Activated T-cell treated with anti-CD3 and anti-CD28 coated beads for 48 hours (primary cell): ENCODE results near the gene DAPK1.
A peak's percentile ranks its signal among the peaks of the same experiment; 100 is the strongest.
"Not testable (repeated sequence)": the region's sequence is repeated elsewhere in the genome, so short reads cannot be mapped to it uniquely, and the experiment has no call there.

ENCODE experiments used
- DNase-seq: peaks from one replicate; pipeline ENCODE4 v3.0.0-alpha.2; 2020; ENCODE audit warnings: low read depth

Gene DAPK1

DNA sequence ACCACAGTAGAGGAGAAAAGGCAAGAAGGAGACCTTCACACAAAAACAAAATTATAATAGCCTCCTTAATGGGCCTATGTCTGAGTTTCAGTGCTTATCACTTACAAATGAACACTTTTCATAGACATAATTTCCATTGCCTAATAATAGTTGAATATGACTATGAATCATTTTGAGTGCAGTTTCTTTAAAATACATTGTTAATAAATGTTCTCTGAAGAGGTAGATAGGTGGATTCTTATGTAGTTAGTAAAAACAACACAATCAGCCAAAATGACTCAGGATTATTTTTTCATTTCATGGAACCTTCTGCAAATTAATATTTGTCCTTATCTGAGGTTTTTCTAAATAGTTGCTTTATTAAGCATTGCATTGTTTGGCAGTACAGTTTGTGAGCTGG is 45.6 kb downstream of the DAPK1 start:
- no peak for DNase-seq

DNA sequence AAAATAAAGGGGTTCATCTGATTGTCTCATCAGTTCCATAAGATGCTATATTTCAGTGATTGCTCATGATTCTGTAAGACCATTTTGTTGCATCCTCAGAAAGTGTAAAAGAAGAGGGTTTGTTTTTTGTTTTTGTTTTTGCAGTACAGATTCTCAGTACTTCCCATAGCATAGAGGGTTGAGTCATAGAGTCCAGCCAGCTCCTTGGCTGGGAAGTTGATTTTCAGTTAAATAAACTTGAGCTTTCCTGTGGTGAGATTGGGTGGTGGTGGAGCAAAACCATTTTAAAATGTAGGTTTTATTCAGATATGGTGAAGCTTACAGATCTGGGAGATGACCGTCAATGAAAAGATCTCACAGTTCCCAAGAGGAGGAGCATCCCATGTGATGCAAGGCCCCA is 48.2 kb downstream of the DAPK1 start:
- no peak for DNase-seq

DNA sequence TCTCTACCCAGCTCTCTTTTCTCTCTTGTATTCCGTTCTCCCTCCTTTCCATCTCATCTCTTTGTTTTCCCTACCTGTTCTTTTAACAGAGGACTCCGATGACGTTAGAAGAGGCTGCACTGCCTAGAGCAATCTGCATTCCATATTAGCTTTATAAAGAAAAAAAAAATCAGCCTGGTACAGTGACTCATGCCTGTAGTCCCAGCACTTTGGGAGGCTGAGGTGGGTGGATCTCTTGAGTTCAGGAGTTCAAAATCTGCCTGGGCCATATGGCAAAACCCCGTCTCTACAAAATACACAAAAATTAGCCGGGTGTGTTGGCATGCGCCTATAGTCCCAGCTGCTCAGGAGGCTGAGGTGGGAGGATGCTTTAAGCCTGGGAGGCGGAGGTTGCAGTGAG is 49.0 kb downstream of the DAPK1 start:
- DNase-seq = no peak

DNA sequence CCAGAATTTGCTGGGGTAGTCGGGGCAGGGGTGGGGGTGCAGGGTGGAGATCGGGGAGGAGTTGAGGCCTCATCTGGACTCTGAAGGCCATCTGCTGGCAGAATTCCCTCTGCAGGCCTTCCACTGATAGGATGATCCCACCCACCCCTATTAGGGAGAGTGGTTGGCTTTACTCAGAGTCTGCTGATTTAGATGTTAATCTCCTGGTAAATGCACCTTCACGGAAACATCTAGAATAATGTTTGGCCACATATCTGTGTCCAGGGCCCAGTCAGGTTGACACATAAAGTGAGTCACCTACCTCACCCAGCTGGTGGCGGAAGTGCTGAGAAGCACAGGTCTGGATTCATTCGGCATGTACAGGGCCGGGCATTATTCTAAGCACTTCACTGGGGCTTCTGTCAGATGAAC is 50.0 kb downstream of the DAPK1 start:
- DNase-seq = no peak

DNA sequence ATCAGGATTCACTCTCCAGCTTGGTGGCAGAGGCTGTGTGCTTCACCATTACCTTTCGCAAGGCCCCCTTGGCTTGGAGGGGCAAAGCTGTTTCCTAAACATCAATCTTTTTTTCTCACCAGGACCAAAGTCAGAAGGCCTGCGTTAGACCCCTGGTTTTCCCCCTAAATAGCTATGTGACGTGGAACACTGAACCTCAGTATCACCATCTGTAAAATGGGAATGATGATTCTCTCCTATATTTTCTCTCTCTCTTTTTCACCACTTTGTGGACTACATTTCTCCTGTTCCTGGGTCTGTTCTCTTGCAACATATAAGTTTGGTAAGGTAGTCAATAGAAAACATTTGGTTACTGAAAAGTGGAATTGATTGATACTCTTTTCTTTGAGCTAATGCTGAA is 50.5 kb downstream of the DAPK1 start:
- no peak for DNase-seq

DNA sequence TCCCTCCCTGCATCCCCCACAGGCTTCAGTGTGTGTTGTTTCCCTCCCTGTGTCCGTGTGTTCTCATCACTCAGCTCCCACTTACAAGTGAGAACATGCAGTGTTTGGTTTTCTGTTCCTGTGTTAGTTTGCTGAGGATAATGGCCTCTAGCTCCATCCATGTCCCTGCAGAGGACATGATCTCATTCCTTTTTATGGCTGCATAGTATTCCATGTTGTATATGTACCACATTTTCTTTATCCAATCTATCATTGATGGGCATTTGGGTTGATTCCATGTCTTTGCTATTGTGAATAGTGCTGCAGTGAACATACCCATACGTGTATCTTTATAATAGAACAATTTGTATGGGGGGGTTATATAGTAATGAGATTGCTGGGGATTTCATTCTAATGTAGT is 51.4 kb downstream of the DAPK1 start:
- not testable (repeated sequence) for DNase-seq

DNA sequence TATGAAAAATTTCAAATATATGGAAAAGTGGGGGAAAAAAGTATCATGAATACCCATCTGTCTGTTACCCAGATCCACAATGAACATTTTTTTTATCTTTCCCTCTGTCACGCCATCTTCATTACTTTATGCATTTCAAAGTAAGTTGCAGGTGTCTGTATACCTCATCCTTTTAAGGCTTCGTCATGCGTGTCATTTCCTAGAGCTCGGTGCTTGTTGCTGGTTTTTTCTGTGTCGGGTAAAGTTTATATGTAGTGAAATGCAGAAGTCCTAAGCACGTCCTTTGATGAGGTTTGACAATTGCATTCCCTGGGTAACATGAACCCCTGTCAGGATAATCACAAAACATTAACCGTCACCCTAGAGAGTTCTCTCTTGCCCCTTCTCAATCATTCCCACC is 52.1 kb downstream of the DAPK1 start:
- DNase-seq = no peak

DNA sequence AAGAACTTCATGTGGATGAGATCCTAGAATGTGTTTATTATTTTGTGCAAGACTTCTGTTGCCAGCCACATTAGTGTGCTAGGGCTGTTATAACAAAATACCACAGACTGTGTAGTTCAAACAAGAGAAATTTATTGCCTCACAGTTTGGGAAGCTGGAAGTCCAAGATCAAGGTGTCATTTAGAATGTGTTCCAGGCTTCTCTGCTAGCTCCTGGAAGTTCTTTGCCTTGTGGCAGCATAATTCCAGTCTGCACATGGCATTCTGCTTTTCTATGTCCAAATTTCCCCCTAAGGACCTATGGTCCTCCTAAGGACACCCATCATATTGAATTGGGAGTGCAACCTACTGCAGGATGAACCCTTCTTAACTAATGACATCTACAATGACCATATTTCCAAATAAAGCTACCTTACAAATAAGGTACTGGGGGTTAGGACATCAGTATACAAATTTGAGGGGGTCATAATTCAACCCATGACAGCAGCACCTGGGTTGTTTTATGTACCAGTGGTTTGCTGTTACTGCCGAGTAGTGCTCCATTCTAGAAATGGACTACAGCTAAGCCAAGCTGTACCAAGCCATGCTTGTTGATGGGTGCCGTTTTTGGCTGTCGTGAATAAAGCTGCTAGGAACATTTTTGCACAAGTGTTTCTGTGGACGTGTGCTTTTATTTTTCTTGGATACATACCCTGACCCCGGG is 52.7 kb downstream of the DAPK1 start:
- DNase-seq = no peak

DNA sequence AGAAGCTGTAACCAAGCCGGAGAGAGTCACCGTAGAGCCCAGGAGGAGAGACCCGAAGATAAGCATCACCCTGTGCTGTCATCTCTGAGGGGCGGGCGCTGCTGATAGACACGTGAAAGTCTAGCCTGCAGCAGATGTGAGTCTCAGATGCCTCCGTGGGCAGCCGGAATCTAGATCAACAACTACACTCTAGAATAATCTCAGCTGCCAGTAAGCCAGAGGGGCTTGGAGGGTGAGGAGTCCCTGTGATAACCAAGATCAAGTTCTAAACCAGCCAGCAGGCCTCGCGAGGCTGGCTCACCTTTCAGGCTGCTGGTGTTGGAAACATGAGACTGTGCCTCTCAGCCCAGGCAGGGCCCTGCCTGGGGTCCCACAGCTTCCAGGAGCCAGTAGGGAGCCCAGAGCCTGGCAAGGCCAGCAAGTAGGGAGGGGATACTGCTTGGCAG is 54.1 kb downstream of the DAPK1 start:
- DNase-seq = peak; percentile 2

DNA sequence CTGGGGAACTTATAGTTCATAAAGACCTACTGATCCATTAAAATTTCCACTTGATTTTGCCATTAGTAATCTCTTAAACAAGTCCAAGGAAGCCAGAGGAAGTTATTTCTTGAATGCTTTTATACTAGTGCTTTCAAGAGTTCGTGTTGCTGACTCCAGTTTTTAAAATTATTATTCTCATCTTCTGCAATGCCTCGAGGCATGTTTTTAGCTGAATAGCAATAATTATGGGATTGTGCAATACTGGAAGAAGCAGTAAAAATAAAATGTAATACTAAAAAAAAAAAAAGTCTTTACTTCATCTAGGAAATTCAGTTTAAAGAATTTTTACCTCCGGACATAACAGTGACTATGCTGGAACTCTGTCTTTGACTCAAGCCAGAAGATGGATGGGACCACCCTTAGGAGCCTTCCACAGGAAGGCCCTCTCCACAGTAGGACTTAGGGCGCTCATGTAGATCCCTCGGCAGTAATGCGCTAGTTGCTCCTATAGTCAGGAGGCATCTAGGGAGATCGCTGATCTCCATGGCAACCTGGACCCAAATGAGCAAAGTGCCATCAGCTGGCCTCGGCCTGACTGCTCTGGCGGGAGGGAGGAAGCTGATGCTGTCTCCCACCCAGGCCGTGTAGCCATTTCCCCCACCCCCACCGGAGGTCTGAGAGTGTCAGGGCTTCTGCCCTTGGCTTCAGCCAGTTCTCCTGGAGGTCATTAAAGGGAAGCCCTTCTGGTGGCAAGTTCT is 56.7 kb downstream of the DAPK1 start:
- DNase-seq = no peak

DNA sequence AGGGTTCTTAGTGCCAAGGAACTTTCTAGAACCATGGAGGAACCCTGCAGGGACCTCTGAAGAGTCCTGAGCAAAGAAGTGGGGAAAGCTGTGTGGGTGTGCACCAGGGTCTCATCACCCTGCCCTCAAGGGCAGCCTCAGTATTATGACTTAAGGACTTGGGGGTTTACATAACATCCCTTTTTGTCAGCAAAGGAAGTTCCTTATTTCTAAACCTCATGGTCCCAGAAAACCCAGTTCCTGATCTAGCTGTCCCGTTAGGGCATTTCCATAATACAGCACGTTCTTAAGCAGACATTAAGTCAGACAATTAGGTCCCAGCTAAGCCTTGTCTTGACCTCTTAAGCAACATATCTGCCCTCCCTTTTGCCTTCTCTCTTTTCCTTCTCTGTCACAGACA is 57.3 kb downstream of the DAPK1 start:
- DNase-seq = no peak

DNA sequence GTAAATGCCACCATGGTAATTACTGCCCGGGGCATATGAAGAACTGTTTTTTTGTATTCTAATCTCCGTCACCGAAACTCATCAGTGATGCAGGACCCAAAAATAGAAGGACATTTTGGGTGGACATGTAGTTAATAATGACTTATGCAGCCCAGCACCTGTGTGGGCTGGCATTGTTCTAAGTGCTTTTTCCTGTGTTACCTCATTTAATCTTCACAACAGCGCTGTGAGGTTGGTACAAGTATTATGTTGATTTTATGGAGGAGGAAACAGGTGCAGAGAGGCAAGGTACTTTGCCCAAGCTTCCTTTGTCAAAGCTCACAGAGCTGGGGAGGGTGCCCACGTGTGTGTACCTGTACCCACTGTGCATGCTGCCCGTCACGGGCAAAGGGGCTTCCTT is 58.4 kb downstream of the DAPK1 start:
- DNase-seq = no peak

DNA sequence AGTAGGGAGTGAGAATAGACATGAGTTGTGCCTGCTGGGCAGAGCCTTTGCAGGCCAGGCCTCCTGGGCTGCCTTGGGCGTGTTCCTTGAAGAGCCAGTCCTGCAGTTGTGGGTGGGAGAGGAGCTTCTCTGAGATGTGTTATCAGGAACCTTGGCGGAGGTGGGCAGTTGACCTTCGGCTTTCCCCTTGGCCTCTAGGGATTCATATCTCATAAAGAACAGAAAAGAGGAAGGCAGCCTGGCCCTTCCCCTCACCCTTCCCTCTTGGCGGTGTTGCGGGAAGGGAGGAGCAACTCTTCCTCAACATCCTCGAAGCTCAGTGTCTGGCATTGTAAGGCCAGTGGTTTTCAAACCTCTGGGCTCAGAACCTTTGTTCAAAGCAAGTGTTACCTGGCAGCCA is 59.2 kb downstream of the DAPK1 start:
- no peak for DNase-seq

DNA sequence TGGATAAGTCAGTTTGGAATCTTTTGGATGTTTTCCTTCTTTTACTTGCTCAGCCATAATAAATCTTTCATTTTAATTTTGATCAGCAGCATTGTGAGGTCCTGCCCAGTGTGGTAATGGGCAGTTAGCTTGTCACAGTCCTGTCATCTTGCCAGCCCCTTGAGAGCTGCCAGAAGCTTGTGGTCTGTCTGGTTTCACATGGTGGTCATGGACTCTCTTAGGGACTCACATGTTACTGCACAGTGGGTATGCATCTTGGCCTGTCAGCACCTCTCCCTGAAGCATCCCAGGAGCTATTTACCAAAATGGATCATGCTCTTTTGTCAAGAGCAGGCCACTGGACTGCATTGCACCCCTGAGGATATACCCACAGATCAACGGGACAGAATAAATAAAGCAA is 60.3 kb downstream of the DAPK1 start:
- no peak for DNase-seq

DNA sequence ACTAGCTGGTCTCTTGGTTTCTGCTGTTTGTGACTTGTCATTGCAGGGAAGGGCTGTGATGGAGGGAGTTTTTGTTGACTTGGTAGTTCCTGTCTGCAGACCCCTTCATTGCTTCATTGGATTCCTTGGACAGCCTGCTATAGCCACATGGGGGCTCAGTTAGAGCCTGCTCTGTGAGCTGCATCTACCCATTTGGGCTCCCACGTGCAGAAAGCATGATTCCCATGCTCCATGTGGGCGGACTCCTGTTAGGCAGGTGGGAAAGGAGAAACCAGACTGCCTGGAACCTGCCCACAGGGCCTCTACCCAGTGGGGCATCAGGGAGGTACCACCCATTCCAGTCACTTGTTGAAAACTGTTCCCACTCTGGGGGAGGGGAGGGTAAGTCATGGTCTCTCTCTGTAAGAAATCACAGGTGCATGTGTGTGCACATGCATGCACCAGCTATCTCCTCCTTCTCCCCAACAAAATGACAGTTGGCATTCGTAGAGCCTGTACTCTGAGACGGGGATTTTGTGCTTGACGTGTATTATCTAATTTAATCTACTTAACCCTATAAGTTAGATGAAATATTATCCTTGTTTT is 61.0 kb downstream of the DAPK1 start:
- DNase-seq = no peak

DNA sequence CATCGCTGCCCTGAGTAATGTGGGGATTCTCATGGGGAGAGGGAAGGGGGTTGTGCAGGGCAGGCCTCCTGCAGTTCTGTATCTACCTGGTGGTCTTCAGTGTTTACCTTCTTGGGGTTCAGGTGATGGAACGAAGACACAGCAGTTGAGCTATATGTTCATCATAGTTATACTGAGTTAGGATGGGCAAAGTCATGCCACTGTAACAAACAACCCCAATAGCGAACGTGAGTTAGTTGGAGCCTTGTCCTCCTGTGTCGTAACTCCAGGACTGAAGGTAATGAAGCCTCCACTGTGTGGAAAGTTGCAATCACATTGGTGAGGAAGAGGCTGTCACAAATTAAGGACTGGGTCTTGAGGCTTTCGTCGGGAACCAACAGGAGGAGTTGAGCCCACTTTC is 64.4 kb downstream of the DAPK1 start:
- no peak for DNase-seq

DNA sequence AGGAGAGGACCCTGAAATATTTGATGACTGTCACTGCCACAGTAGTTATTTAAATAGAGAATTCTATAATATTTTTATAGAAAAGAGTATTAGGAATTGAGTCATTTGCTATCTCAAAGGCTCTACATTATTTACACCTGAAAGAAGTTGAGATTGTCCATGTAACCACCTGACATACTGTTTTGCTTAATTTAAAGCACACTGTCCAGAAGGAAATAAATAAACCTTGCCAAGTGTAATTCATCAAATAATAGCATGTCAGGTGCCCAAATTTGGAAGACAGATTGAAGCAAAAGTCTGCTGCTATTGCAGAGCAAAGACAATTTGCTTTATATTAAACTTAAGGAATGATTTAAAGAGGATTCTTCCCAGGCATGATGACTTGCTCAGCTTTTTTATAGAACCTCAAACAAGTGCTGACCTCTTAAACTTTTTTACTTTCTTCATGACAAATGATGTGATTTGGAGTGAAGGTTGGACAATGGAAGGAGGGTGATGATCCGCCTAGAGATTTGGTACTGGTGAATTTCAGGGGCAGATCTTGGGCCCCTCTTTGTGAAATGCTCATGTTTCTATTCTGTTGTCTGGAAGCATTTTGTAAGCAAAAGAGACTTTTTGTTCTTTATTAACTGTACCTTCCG is 65.0 kb downstream of the DAPK1 start:
- DNase-seq = no peak

DNA sequence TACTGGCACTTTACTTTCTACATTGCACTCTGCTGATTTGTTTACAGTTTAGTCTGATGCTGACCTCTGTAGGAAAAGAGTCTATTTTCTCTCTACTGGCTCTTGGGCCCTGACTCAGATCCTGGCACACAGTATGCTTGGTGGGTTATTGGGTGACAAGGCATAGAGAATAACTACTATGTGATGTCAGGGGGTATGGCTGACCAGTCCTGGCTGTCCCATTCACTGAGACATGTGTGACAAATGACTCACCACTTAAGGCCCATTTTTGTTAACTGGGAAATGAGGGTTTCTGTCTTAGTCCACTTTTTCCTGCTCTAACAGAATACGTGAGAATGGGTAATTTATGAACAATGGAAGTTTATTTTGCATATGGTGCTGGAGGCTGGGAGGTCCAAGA is 66.4 kb downstream of the DAPK1 start:
- DNase-seq = no peak

DNA sequence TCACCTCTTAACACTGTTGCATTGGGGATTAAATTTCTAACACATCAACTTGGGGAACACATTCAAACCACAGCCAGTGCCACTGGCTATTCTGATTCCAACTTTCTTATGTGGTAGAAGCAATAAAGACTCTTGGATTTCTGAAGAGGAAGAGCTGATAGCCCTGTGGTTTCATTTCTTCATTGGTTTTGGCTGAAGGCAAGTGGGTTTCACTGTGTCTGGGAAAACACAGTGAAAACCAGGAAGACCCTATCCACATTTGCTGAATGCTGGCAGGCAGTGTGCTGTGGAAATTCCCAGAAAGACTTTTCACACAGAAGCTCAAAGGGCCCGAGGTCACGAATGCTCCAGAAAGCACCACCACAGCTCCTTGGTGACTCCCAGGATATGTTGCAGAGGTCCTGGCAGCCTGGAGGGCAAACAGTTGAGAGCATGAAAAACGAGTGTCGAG is 67.1 kb downstream of the DAPK1 start:
- DNase-seq = no peak

DNA sequence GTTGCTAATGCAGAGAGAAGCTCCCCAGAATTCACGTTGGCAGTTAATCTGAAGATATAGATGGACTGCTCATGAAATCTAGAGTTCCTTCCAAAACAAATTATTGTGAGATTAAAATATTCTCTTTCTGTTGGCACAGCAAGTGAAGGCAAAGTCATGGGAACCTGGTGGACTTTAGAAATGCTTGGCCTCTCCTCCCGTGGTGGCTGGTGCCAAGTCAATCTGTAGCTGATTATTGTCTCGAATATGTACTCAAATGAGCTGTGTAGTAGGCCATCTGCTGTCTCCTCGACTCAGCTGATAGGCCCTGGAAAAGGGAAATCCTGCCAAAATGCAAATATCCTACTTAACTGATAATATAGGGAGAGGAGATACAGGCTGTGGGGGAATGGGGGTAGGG is 69.3 kb downstream of the DAPK1 start:
- no peak for DNase-seq

DNA sequence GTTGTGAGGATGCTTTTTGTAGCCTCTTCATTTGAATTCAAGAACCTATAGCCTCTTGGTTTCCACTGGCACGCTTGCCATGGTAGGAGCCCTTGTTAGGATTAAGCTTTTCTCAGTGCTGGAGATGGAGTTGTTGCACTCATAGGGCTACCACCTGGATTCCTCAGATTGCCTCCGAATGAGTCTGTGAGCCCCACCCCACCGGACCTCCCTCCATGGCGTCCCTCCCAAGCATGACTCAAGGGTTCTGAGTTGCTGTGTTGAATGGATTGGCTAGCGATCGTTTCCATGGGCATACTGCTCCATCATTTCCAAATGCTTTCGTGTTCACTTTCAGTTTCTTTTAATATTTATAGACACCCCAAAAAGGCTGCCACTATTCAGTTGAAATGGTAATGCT is 69.9 kb downstream of the DAPK1 start:
- DNase-seq = no peak

DNA sequence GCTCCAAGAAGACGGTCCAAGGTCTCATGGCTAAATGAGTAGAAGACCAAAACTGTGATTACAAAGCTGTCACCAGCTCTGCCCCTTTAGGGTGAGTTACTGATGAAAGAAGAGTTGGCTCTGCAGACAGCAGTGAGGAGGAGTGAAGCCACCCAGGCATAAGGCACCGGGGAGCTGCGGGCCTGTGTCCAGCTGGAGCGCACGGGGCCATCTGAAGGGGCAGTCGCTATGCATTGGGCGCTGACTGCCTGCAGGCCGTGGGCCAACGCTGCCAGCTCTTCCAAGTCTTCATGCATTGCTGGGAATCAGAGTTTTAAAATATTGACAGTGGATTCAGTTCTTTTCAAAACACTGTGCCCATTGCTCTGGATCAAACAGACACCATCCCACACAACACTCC is 70.3 kb downstream of the DAPK1 start:
- no peak for DNase-seq

DNA sequence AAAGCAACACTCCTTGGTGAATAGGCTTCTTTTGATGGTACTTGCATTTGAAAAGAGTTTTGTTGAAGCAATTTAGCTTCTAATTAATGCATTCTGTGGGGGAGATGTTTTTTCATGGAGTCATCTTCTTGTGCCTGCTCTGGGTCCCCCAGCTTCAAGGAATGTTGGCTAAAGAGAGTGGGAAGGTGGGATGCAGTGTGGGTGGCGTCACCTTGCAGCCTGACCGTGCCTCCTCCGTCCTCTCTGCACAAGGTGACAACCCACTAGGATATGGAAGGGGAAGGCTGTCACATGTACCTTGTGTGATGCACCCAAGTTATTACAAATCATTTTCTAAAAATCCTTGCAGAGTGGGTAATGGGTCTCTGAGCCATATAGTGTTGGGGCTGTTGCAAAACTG is 70.7 kb downstream of the DAPK1 start:
- no peak for DNase-seq
